Lung microvascular endothelial cell (primary cell): ENCODE data around the gene ITGA1. TPM values are rescaled to one million over a fixed set of nuclear protein-coding genes. Genes with fewer than 3 reads are reported as not detected.
"Not testable (repeated sequence)": the region's sequence is repeated elsewhere in the genome, so short reads cannot be mapped to it uniquely, and the experiment has no call there.

ENCODE experiments used
- DNase-seq, 2 donors: peaks; one replicate each; pipeline versions ENCODE4 v3.0.0 to v3.0.0-alpha.2; 2010; ENCODE audit warnings: low read depth in 2 of 2
- total RNA-seq: library from RNA; depleted of rRNA; stranded (reverse); fragments of >200 nt; gene quantifications from 2 replicates; pipeline ENCODE4 v1.2.1, GENCODE V29; 2014

The ITGA1 gene
- total RNA-seq, 1 donor from 2014 or later, result 43.8 TPM

- DNase-seq, result no peak
These were observed 40.1 kb downstream of the ITGA1 start for GRCh38 chr5:52827815-52828214.

GRCh38 chr5:52829664-52830063 lies 41.9 kb downstream of the ITGA1 start:
- no peak for DNase-seq

- no peak for DNase-seq
These were observed 42.9 kb downstream of the ITGA1 start for GRCh38 chr5:52830650-52831049.

DNA sequence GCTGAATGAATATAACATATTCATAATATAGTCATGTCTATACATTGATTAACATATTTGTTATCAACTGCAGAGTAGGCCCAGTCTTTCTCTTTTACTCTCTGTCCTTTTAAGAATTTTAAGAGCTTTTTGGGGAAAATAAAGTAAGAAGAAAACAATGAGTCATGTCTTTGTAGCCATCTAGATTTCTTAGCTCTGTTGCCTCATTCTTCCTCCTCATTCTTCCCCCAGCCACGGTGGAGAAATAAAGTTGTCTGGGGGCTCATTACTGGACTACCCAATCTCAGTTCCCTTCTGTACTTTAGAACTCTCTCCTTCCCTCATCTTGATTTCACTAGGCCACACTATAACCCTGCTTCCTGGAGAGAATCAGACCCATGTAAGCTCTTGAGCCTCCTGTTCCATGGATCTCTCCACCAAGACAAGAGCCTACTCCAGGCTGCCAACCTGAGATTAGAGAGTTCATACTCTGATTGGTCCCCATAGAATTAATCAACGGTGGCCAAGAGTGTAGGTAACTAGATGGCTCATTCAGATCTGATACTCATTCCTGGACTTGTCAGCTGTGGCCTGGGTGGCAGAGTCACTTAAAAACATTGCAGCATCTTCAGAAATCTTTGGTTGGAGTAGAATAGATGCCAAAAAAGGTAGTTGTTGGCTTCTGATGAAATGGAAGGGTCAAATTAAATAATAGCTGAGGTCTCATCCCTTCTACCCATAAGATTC lies 44.2 kb downstream of the ITGA1 start:
- no peak for DNase-seq

DNA sequence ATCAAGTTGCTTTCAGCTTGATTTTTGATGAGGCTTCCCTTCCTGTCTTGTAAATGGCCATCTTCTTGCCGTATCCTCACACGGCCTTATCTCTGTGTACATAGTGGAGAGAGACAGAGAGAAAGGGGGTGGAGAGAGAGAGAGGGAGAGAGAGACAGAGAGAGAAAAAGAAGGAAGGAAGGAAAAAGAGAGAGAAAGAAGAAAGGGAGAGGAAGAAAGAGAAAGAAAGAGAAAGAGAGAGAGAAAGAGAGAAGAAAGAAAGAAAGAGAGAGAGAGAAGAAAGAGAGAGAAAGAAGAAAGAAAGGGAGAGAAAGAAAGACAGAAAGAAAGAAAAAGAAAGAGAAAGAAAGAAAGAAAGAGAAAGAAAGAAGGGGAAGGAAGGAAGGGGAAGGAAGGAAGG lies 46.6 kb downstream of the ITGA1 start:
- no peak for DNase-seq

- peak; percentile 35 to 58 for DNase-seq
These were observed 49.4 kb downstream of the ITGA1 start for GRCh38 chr5:52837068-52837467.

DNA sequence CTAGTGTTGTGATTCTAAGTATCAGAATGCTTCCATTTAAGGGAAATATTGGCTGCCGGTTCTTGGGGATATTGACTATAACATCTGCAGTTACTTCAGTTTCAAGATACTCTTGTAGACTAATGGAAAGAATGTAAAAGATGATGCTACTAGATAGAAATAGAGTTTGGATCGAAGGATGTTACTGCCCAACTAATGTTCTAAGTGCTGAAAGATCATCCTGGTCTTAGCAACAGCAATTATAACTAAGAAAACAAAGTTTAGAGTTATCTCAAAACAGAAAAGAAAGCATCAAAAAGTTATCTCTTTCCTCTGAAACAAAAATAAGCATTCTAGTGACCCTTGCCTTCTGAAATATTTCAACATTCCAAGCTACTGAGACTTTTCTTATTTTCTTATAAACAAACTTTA lies 49.9 kb downstream of the ITGA1 start:
- no peak for DNase-seq

DNA sequence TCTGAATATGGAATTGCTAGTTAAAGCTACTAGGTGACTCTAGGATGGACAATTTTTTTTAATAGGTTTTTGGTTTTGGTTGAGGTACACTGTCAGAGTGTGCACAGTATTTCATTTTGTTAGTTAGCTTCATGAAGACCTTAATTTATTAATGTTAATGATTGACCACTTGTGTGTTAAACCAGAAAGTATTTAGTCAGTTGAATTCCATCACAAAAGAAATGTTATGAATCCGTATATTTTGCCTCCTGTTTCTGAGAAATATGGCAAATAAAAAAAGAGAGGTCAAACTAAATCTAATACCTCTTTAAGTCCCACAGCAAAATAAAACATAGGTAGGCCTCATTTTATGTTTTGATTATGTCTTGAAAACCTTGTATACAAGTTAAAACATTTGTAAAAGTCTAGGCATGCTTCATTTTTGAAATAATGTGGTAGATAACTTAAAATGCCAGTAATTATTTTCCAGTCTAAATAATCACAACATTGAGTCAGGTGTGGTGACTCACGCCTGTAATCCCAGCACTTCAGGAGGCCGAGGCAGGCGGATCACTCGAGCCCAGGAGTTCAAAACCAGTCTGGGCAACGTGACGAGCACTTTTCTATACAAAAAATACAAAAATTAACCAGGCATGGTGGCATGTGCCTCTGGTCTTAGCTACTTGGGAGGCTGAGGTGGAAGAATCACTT lies 50.8 kb downstream of the ITGA1 start:
- peak in 1 of 2 donors; percentile 36 for DNase-seq

DNA sequence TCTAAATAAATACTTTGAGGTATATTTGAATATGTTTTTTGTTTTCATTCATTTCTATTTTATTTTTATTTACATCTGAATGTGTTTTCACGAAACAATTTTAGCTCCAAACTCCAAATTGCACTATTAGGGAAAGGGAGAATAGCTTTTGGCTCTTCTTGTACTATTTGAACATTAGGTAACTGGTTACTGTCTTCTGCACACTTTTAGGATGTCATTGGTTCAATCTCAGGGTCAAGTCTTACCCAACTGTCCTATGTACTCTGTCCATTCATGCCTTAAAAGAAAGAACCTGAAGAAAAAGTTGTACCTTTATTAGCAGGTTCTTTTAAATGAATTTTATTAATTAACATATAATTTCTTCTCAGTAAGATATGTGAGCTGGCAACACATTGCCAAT lies 51.6 kb downstream of the ITGA1 start:
- no peak for DNase-seq

DNA sequence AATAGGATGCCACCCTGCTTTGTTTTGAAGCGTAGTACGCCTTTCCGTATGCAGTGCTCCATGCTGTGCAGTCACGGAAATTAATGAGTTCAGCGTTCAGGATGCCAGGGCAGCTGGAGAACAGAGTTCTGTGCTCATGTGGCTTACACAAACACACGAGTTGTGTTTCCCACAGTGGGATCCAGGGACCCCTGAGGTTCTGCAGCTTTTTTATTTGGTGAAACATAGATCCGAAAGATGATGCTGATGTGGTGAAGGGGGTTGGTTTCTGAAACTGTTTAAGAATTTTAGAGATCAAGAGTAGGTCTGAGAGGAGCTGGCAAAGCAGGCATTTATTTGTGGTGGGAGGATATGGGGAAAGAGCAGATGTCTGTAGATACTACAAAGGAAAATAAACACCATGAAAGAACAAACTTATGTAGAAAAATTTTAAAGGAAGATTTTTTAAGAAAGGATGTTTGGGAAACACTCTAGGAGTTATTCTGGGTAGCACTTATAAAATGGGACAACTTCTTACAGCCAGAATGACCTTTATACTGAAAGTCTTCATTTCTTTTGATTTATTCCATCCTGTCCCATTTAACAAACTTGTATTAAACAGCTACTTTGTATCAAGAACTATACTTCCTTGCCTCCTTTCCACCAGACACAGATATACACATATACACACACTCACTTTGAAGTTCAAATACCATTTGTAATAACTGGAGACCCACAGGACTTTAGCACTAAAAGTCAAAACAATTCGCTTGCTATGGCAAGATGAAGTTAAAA lies 52.7 kb downstream of the ITGA1 start:
- peak; percentile 78 to 94 for DNase-seq

- no peak for DNase-seq
These were observed 53.4 kb downstream of the ITGA1 start for GRCh38 chr5:52841114-52841513.

DNA sequence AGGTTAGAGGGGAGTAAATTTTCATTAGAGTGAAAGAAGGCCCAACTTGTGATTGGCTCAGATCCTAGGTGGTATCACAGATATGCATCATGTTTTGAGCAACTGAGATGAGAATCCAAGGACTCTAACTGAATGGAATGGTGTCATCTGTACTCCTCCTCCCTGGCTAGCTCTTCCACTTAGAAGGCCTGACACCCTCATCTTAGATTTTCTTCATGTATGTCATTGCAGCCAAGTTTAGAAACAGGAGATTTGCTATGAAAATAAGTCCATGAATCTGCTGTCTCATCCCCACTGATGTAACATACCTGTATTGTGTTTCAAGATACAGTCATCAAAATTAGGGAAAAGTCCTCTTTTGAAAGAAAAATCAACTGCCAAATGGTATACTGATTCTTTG lies 54.4 kb downstream of the ITGA1 start:
- DNase-seq, result no peak

DNA sequence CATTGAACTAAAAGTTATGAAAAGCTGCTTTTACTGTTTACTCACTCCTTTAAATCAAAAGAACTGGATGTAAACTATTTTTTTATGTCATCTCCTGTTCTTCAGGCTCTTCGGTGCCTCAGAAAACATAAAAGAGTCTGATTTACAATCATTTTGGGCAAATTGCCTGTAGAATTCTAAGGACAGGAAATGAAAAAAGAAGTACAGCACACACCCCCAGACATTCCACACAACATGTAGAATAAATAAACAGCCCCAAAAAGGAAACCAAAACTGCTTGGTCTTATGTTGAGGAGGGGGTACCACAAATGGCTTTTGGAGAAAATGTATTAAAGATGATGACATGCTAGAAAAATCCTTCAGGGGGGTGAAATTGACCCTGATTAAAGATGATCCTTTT lies 57.2 kb downstream of the ITGA1 start:
- DNase-seq, result peak in 1 of 2 donors; percentile 44

DNA sequence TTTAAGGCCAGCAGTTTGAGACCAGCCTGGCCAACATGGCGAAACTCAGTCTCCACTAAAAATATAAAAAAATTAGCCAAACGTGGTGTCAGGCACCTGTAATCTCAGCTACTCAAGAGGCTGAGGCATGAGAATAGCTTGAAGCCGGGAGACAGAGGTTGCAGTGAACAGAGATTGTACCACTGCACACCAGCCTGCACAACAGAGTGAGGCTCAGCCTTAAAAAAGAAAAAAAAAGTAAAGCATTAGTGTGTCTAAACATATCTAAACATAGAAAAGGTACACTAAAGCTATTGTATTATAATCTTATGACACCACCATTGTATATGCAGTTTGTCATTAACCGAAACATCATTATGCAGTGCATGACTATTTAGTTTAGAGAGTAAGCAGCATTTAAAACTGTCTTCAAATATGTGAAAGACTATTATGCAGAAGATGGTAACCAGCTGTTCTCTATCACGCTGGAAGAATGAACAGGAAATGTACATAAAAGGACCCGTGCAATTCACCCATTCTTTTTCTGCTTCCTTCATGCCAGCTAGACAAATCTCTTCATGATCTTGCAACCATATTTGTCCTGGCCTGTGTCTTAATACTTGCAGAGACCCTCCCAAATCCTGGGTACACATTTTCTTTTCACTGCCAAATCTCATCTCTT lies 58.6 kb downstream of the ITGA1 start:
- no peak for DNase-seq

GRCh38 chr5:52848688-52849087 lies 61.0 kb downstream of the ITGA1 start:
- not testable (repeated sequence) for DNase-seq

GRCh38 chr5:52849544-52849943 lies 61.8 kb downstream of the ITGA1 start:
- DNase-seq, result peak in 1 of 2 donors; percentile 69

DNA sequence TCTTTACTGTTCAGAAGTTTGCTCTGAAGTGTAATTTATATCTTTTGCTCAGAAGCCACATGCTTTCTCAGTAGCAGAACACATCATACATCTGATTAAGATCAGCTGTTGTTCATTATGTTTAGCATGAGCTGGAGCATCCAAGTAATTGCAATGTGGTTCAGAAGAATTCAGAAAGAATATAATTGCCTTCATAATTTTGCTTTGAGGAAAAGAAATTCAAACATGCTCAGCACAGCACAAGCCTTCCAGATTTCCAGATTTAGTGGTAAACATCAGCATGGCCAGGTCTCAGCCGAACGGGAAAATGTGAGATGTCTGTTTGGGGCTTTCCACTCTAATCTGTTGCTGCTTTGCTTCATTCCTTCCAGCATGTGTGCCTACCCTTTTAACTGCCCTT lies 65.9 kb downstream of the ITGA1 start:
- no peak for DNase-seq

DNA sequence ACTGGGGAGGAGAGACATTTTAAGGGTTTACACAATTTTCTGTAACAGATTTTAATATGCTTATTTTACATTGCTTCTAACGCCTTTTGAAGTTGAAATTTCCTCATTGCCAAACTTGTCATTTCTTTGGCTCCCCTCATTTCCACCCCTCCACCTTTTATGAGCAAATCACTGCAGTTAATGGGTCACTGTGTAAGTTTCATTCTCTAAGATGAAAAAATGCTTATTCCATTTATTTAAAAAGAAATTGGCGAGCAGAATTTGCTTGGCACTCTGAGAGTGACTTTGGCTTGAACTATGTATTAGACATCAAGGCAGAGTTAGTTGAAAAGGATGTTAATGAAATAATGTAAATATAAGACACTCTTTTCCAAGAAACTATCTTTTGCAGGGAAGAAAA lies 66.6 kb downstream of the ITGA1 start:
- no peak for DNase-seq

- DNase-seq, result peak; percentile 19 to 66
These were observed 67.2 kb downstream of the ITGA1 start for GRCh38 chr5:52854949-52855348.

DNA sequence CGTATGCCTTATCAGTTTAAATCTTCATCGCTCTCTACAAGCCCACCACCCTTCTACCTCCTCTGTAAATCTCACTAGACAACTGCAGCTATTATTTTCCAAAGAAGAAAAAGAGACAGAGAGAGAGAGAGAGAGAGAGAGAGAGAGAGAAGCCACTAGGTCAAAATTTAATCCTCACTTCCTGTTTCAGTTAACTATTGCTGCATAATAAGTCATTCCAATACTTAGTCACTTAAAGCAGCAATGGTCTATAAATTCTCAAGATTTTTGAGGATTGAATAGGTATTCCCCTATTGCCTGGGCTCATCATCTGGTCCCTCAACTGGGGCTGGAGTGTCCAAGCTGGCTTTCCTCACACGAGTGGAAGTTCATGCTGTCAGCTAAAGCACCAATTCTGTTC lies 68.8 kb downstream of the ITGA1 start:
- no peak for DNase-seq

DNA sequence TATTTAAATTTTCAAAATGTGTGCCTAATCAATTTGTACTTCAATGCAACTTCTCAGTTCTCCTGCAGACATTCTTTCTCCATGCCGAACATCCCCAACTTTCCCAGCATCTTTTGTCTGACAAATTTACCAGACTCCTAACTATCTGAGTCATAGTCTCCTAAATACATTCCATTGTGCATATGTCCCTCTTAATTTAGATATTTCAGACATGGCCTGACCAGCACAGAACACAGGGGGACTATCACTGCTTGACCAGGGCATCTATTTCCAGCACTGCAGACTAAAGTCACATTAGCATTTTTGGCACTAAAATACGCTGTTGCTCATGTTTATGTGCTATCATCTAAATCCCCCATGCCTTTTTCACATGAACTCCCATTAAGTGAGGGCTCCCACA lies 71.9 kb downstream of the ITGA1 start:
- DNase-seq, result peak; percentile 11 to 54

GRCh38 chr5:52861368-52861767 lies 73.7 kb downstream of the ITGA1 start:
- DNase-seq, result no peak
